Measurements from ENCODE around the gene GUCY2D.

GUCY2D gene

GRCh38 chr17:8019166-8019565 lies 16.8 kb downstream of the GUCY2D start:
- H3K4me1 ChIP-seq (ENCODE audit: insufficient read depth, low read length, severe bottlenecking) = peaks cover 8% of the 10 kb centered on the region
- H3K4me3 ChIP-seq (ENCODE audit: low read depth, low read length, poor library complexity, severe bottlenecking) = no peak overlapping the region
- no peak overlapping the region for H3K9ac ChIP-seq (ENCODE audit: low read length)
- no peaks in the 10 kb centered on the region for H3F3A ChIP-seq (ENCODE audit: insufficient read depth, low read length)
- H2AFZ ChIP-seq (ENCODE audit: low read length) = no peak overlapping the region
- no peak for TF ChIP-seq EZH2 (IDR thresholded peaks at IDR 0.05; ENCODE audit: borderline replicate concordance, low read length)
- TF ChIP-seq CTCF (IDR thresholded peaks at IDR 0.05; ENCODE audit: low read length) = no peak
- no peaks in the 10 kb centered on the region for H3K9me3 ChIP-seq (ENCODE audit: low read length)
- no peak overlapping the region for H3K4me2 ChIP-seq (ENCODE audit: low read length)
- no peaks in the 10 kb centered on the region for H3K36me3 ChIP-seq (ENCODE audit: insufficient read depth, low read length)
- H3K9me2 ChIP-seq (ENCODE audit: low read depth, low read length) = no peaks in the 10 kb centered on the region
- H3K79me2 ChIP-seq (ENCODE audit: insufficient read depth, low read length) = no peaks in the 10 kb centered on the region
- H3K27ac ChIP-seq (ENCODE audit: low read depth, low read length, poor library complexity, severe bottlenecking) = no peak overlapping the region
- H3K27me3 ChIP-seq (ENCODE audit: insufficient read depth, low read length) = peaks cover 12% of the 10 kb centered on the region
- no peaks in the 10 kb centered on the region for H4K20me1 ChIP-seq (ENCODE audit: insufficient read depth, low read length)

GRCh38 chr17:8019665-8020650 lies 17.5 kb downstream of the GUCY2D start:
- no peaks in the 10 kb centered on the region for H4K20me1 ChIP-seq (ENCODE audit: insufficient read depth, low read length)
- TF ChIP-seq EZH2 (IDR thresholded peaks at IDR 0.05; ENCODE audit: borderline replicate concordance, low read length) = no peak
- no peak for TF ChIP-seq CTCF (IDR thresholded peaks at IDR 0.05; ENCODE audit: low read length)
- H3K9ac ChIP-seq (ENCODE audit: low read length) = no peak overlapping the region
- H3K36me3 ChIP-seq (ENCODE audit: insufficient read depth, low read length) = no peaks in the 10 kb centered on the region
- H3F3A ChIP-seq (ENCODE audit: insufficient read depth, low read length) = no peaks in the 10 kb centered on the region
- no peak overlapping the region for H3K4me2 ChIP-seq (ENCODE audit: low read length)
- peaks cover 12% of the 10 kb centered on the region for H3K27me3 ChIP-seq (ENCODE audit: insufficient read depth, low read length)
- no peaks in the 10 kb centered on the region for H3K79me2 ChIP-seq (ENCODE audit: insufficient read depth, low read length)
- H2AFZ ChIP-seq (ENCODE audit: low read length) = no peak overlapping the region
- H3K4me1 ChIP-seq (ENCODE audit: insufficient read depth, low read length, severe bottlenecking) = peaks cover 8% of the 10 kb centered on the region
- no peaks in the 10 kb centered on the region for H3K9me3 ChIP-seq (ENCODE audit: low read length)
- no peak overlapping the region for H3K27ac ChIP-seq (ENCODE audit: low read depth, low read length, poor library complexity, severe bottlenecking)
- H3K9me2 ChIP-seq (ENCODE audit: low read depth, low read length) = no peaks in the 10 kb centered on the region
- H3K4me3 ChIP-seq (ENCODE audit: low read depth, low read length, poor library complexity, severe bottlenecking) = no peak overlapping the region

GRCh38 chr17:8020776-8021564 lies 18.6 kb downstream of the GUCY2D start:
- peaks cover 7% of the 10 kb centered on the region for H3K4me1 ChIP-seq (ENCODE audit: insufficient read depth, low read length, severe bottlenecking)
- H4K20me1 ChIP-seq (ENCODE audit: insufficient read depth, low read length) = no peaks in the 10 kb centered on the region
- no peaks in the 10 kb centered on the region for H3K9me2 ChIP-seq (ENCODE audit: low read depth, low read length)
- no peak overlapping the region for H2AFZ ChIP-seq (ENCODE audit: low read length)
- no peaks in the 10 kb centered on the region for H3F3A ChIP-seq (ENCODE audit: insufficient read depth, low read length)
- no peaks in the 10 kb centered on the region for H3K79me2 ChIP-seq (ENCODE audit: insufficient read depth, low read length)
- H3K4me3 ChIP-seq (ENCODE audit: low read depth, low read length, poor library complexity, severe bottlenecking) = no peak overlapping the region
- peaks cover 6% of the 10 kb centered on the region; the same call in 1 of the 2 replicates for H3K27me3 ChIP-seq (ENCODE audit: insufficient read depth, low read length)
- H3K9ac ChIP-seq (ENCODE audit: low read length) = no peak overlapping the region
- no peak overlapping the region for H3K4me2 ChIP-seq (ENCODE audit: low read length)
- no peak overlapping the region for H3K27ac ChIP-seq (ENCODE audit: low read depth, low read length, poor library complexity, severe bottlenecking)
- TF ChIP-seq EZH2 (IDR thresholded peaks at IDR 0.05; ENCODE audit: borderline replicate concordance, low read length) (no peak), CTCF (IDR thresholded peaks at IDR 0.05; ENCODE audit: low read length) (no peak)
- no peaks in the 10 kb centered on the region for H3K36me3 ChIP-seq (ENCODE audit: insufficient read depth, low read length)
- no peaks in the 10 kb centered on the region for H3K9me3 ChIP-seq (ENCODE audit: low read length)
